ENCODE measurements around the gene MESP2. TPM values are rescaled to one million over a fixed set of nuclear protein-coding genes. Genes with fewer than 3 reads are reported as not detected.
A peak's percentile ranks its signal among the peaks of the same experiment; 100 is the strongest.

MESP2 gene
- total and polyA plus RNA-seq, 2 of the 13 experiments (the other 11 are each of a cell fraction or from before 2014, with no cell fraction given) = not detected

- TF ChIP-seq ZNF549 (CRISPR knock-in tag; IDR thresholded peaks at IDR 0.05) (no peak), ATM (IDR thresholded peaks at IDR 0.05; ENCODE audit: borderline replicate concordance) (no peak), MAFG (CRISPR knock-in tag; IDR thresholded peaks at IDR 0.05) (no peak), ZNF616 (CRISPR knock-in tag; IDR thresholded peaks at IDR 0.05; ENCODE audit: low read depth) (peak; percentile 68; the same call in 1 of the 2 replicates), BHLHE40 (IDR thresholded peaks at IDR 0.05; ENCODE audit: low read length) (peak; percentile 60), KIAA2018 (CRISPR knock-in tag; IDR thresholded peaks at IDR 0.05; ENCODE audit: borderline replicate concordance) (no peak), MIER2 (CRISPR knock-in tag; IDR thresholded peaks at IDR 0.05) (no peak), CHD2 (IDR thresholded peaks at IDR 0.05; ENCODE audit: low read depth, low read length) (no peak), ZBTB2 (CRISPR knock-in tag; IDR thresholded peaks at IDR 0.05; ENCODE audit: low read depth) (0 out of 2 replicates have a peak, but pooled peaks have one; percentile 41), ISX (CRISPR knock-in tag; conservative IDR thresholded peaks at IDR 0.05) (no peak)
- TF ChIP-seq, protein P1, sequence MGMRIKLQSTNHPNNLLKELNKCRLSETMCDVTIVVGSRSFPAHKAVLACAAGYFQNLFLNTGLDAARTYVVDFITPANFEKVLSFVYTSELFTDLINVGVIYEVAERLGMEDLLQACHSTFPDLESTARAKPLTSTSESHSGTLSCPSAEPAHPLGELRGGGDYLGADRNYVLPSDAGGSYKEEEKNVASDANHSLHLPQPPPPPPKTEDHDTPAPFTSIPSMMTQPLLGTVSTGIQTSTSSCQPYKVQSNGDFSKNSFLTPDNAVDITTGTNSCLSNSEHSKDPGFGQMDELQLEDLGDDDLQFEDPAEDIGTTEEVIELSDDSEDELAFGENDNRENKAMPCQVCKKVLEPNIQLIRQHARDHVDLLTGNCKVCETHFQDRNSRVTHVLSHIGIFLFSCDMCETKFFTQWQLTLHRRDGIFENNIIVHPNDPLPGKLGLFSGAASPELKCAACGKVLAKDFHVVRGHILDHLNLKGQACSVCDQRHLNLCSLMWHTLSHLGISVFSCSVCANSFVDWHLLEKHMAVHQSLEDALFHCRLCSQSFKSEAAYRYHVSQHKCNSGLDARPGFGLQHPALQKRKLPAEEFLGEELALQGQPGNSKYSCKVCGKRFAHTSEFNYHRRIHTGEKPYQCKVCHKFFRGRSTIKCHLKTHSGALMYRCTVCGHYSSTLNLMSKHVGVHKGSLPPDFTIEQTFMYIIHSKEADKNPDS (CRISPR knock-in tag; IDR thresholded peaks at IDR 0.05) = no peak; the same call in 1 of the 2 replicates
- TF ChIP-seq, protein P2, sequence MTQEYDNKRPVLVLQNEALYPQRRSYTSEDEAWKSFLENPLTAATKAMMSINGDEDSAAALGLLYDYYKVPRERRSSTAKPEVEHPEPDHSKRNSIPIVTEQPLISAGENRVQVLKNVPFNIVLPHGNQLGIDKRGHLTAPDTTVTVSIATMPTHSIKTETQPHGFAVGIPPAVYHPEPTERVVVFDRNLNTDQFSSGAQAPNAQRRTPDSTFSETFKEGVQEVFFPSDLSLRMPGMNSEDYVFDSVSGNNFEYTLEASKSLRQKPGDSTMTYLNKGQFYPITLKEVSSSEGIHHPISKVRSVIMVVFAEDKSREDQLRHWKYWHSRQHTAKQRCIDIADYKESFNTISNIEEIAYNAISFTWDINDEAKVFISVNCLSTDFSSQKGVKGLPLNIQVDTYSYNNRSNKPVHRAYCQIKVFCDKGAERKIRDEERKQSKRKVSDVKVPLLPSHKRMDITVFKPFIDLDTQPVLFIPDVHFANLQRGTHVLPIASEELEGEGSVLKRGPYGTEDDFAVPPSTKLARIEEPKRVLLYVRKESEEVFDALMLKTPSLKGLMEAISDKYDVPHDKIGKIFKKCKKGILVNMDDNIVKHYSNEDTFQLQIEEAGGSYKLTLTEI (CRISPR knock-in tag; conservative IDR thresholded peaks at IDR 0.05) = no peak
- TF ChIP-seq, protein P3, sequence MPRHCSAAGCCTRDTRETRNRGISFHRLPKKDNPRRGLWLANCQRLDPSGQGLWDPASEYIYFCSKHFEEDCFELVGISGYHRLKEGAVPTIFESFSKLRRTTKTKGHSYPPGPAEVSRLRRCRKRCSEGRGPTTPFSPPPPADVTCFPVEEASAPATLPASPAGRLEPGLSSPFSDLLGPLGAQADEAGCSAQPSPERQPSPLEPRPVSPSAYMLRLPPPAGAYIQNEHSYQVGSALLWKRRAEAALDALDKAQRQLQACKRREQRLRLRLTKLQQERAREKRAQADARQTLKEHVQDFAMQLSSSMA (CRISPR knock-in tag; IDR thresholded peaks at IDR 0.05) = no peak
Measured at GRCh38 chr15:89750560-89751542, 25.3 kb upstream of the MESP2 start, which contains the start of gene MESP1 (continued).
